ENCODE measurements around the gene ATRNL1.

- no peak for TF ChIP-seq EZH2 (IDR thresholded peaks at IDR 0.05; ENCODE audit: borderline replicate concordance)
- TF ChIP-seq CTCF (IDR thresholded peaks at IDR 0.05; ENCODE audit: poor library complexity) = no peak
- no peak for TF ChIP-seq EZH2phosphoT487 (IDR thresholded peaks at IDR 0.05; ENCODE audit: low read depth, severe bottlenecking, unreplicated experiment)
Measured at GRCh38 chr10:115976342-115976741, 883.2 kb downstream of the ATRNL1 start.

Data from hepatocyte (in vitro differentiated cells).